ENCODE data around the gene PEMT. TPM values are rescaled to one million over a fixed set of nuclear protein-coding genes. Genes with fewer than 3 reads are reported as not detected.

The PEMT gene
- total and polyA plus RNA-seq, 9 of the 15 experiments (the other 6 are each of a cell fraction or from before 2014, with no cell fraction given) = 1.4 to 36.4 (median 13.6) TPM

- POLR2A ChIA-PET = no interaction called here
- H3K27ac ChIP-seq (ENCODE audit: extremely low read depth, low read depth, low read length) = no peak overlapping the region
- no peak overlapping the region for H3K4me2 ChIP-seq (ENCODE audit: insufficient read depth, low read length)
- no peaks in the 10 kb centered on the region for H3K9me3 ChIP-seq (replicated peaks; ENCODE audit: control insufficient read depth, insufficient read depth, low read depth, low read length)
- peaks cover 2 to 5% of the 10 kb centered on the region in 2 experiments; a peak in 4 of 5 replicates for H3K4me1 ChIP-seq (replicated peaks in 1 of 2; ENCODE audit: control insufficient read depth in 2 of 2, insufficient read depth in 2 of 2, low read length in 2 of 2)
- FAIRE-seq (no peak), DNase-seq (ENCODE audit: extremely low read depth in 1 of 4, low spot score in 3 of 4) (no peak), ATAC-seq (no peak)
- CTCF ChIA-PET (ENCODE audit: low intra/inter-chr PET ratio) = no interaction called here
- intact Hi-C loops (cut with micrococcal nuclease) = no loop called here
- H3K4me3 ChIP-seq = no peak overlapping the region
- no TSS peak for BruUV-seq (replicated peaks)
- H3K79me2 ChIP-seq (ENCODE audit: control insufficient read depth, insufficient read depth, low read length) = peaks cover 86% of the 10 kb centered on the region
- peaks cover 59% of the 10 kb centered on the region for H3K36me3 ChIP-seq (ENCODE audit: control insufficient read depth, insufficient read depth, low read length)
- in situ Hi-C loops (cut with MboI) = no loop called here
- no peak overlapping the region for H2AFZ ChIP-seq (ENCODE audit: low read depth, low read length)
- H3K9ac ChIP-seq (ENCODE audit: insufficient read depth in 1 of 2, low read depth in 2 of 2, low read length in 2 of 2) = no peak overlapping the region
- H4K20me1 ChIP-seq (replicated peaks; ENCODE audit: control insufficient read depth, insufficient read depth, low read length) = no peaks in the 10 kb centered on the region; the same call in 1 of the 2 replicates
- no peaks in the 10 kb centered on the region for H3K27me3 ChIP-seq (ENCODE audit: control insufficient read depth in 2 of 2, insufficient read depth in 2 of 2, low read length in 2 of 2)
- WGBS (ENCODE audit: insufficient coverage, low coverage, missing lambda C conversion rate) = 70% methylated on average over 5 of the region's 5 CpGs
- H3K9me1 ChIP-seq (ENCODE audit: control insufficient read depth, insufficient read depth, low read length) = peaks cover 2% of the 10 kb centered on the region
- TF ChIP-seq HDGF (IDR thresholded peaks at IDR 0.05) (no peak), RHOXF2B (CRISPR knock-in tag; conservative IDR thresholded peaks at IDR 0.05) (no peak), ZNF644 (tag; IDR thresholded peaks at IDR 0.05; ENCODE audit: low read depth) (no peak), POLR2A (conservative IDR thresholded peaks at IDR 0.05) (no peak), ZNF740 (CRISPR knock-in tag; IDR thresholded peaks at IDR 0.05) (no peak), ZNF740 (tag; IDR thresholded peaks at IDR 0.05) (no peak), POLR2AphosphoS2 (IDR thresholded peaks at IDR 0.05; ENCODE audit: low read length) (no peak), SAFB2 (IDR thresholded peaks at IDR 0.05; ENCODE audit: borderline replicate concordance, low read depth, low read length, severe bottlenecking) (no peak), PPARD (CRISPR knock-in tag; IDR thresholded peaks at IDR 0.05) (no peak), ZBTB7A (IDR thresholded peaks at IDR 0.05; ENCODE audit: borderline replicate concordance, control insufficient read depth, low read depth, low read length) (no peak), PATZ1 (CRISPR knock-in tag; IDR thresholded peaks at IDR 0.05; ENCODE audit: borderline replicate concordance) (no peak), TCFL5 (CRISPR knock-in tag; conservative IDR thresholded peaks at IDR 0.05) (no peak), FOXO4 (CRISPR knock-in tag; IDR thresholded peaks at IDR 0.05) (no peak), ZNF696 (CRISPR knock-in tag; conservative IDR thresholded peaks at IDR 0.05) (no peak), ARID3A (IDR thresholded peaks at IDR 0.05; ENCODE audit: borderline replicate concordance, low read depth, low read length) (no peak), SNRNP70 (optimal IDR thresholded peaks at IDR 0.05; ENCODE audit: low read depth, low read length) (no peak), HDAC2 (IDR thresholded peaks at IDR 0.05) (no peak)
These were observed 109.6 kb downstream of the PEMT start for GRCh38 chr17:17481860-17482259.

All from K562 (cell line).